ENCODE data around the gene DST.

DST gene

DNA sequence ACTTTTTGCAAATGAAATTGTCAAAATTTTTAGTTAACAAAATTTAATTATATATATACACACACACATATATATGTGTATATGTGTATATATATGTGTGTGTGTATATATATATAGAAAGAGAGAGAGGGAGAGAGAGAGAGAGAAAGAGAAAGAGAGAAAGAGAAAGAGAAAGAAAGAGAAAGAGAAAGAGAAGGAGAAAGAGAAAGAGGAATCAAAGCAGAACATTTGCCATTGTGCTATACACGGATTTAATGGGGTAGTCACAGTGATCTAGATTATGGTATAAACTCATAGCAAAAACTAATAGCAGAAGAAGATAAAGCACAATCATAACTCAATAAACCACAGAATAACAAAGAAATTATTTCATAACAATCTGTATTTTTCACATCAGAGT is 126.7 kb downstream of the DST start:
- Histone ChIP-seq H3K27me3 (ENCODE audit: insufficient read depth, poor library complexity, severe bottlenecking) (no peaks in the 10 kb centered on the region), H3K4me3 (replicated peaks; ENCODE audit: insufficient read depth, low read length) (no peak overlapping the region), H3K27ac (replicated peaks) (no peak overlapping the region)
- DNase-seq (ENCODE audit: low read depth in 1 of 2, low spot score in 1 of 2) = no peak
- TF ChIP-seq POLR2AphosphoS5 (IDR thresholded peaks at IDR 0.05; ENCODE audit: low read depth) = no peak
- TF ChIP-seq, protein P1, sequence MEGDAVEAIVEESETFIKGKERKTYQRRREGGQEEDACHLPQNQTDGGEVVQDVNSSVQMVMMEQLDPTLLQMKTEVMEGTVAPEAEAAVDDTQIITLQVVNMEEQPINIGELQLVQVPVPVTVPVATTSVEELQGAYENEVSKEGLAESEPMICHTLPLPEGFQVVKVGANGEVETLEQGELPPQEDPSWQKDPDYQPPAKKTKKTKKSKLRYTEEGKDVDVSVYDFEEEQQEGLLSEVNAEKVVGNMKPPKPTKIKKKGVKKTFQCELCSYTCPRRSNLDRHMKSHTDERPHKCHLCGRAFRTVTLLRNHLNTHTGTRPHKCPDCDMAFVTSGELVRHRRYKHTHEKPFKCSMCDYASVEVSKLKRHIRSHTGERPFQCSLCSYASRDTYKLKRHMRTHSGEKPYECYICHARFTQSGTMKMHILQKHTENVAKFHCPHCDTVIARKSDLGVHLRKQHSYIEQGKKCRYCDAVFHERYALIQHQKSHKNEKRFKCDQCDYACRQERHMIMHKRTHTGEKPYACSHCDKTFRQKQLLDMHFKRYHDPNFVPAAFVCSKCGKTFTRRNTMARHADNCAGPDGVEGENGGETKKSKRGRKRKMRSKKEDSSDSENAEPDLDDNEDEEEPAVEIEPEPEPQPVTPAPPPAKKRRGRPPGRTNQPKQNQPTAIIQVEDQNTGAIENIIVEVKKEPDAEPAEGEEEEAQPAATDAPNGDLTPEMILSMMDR (IDR thresholded peaks at IDR 0.05; ENCODE audit: insufficient read depth, low read length) = no peak
- TF ChIP-seq, protein P2, sequence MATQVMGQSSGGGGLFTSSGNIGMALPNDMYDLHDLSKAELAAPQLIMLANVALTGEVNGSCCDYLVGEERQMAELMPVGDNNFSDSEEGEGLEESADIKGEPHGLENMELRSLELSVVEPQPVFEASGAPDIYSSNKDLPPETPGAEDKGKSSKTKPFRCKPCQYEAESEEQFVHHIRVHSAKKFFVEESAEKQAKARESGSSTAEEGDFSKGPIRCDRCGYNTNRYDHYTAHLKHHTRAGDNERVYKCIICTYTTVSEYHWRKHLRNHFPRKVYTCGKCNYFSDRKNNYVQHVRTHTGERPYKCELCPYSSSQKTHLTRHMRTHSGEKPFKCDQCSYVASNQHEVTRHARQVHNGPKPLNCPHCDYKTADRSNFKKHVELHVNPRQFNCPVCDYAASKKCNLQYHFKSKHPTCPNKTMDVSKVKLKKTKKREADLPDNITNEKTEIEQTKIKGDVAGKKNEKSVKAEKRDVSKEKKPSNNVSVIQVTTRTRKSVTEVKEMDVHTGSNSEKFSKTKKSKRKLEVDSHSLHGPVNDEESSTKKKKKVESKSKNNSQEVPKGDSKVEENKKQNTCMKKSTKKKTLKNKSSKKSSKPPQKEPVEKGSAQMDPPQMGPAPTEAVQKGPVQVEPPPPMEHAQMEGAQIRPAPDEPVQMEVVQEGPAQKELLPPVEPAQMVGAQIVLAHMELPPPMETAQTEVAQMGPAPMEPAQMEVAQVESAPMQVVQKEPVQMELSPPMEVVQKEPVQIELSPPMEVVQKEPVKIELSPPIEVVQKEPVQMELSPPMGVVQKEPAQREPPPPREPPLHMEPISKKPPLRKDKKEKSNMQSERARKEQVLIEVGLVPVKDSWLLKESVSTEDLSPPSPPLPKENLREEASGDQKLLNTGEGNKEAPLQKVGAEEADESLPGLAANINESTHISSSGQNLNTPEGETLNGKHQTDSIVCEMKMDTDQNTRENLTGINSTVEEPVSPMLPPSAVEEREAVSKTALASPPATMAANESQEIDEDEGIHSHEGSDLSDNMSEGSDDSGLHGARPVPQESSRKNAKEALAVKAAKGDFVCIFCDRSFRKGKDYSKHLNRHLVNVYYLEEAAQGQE (IDR thresholded peaks at IDR 0.05; ENCODE audit: insufficient replicate concordance, low read depth) = no peak

DNA sequence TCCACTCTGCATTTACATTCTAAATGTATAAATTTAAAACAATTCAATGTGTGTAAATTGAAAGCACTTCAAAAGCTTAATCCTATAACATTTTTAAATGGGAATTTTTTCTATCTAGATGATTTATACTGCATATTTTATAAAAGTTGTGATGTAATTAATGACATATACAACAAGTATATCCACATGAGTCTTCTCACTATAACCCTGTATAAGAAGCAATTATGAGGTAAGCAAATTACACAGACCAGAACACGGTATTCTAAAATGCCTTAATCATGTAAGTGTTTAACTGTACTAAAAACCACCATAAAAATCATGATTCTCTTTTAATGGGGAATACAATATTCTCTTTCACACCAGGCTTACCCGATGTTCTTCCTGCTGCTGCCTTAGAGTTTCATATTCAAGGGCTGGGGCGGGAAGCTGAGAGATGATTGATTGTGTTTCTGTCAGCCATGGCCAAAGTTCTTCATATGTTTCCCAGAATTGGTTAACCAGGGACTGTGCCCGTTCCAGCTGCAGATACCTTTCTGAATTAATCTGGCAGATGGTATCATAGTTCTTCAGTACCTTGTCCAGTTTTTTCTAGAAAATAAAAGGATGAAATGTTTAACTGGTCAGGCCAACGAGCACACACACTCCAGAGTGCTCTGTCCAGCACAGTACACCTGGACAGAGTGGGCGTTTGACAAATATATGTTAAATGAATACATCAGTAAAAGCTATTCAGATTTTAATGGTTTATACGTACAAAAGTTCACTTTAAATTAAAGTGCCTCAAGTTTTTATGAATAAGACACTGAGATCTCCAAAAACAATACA is 127.4 kb downstream of the DST start:
- no peaks in the 10 kb centered on the region for H3K27me3 ChIP-seq (ENCODE audit: insufficient read depth, poor library complexity, severe bottlenecking)
- H3K27ac ChIP-seq (replicated peaks) = no peak overlapping the region
- DNase-seq (ENCODE audit: low read depth in 1 of 2, low spot score in 1 of 2) = no peak
- H3K4me3 ChIP-seq (replicated peaks; ENCODE audit: insufficient read depth, low read length) = no peak overlapping the region
- TF ChIP-seq, protein P2 (IDR thresholded peaks at IDR 0.05; ENCODE audit: insufficient replicate concordance, low read depth) = no peak
- TF ChIP-seq GABPA (IDR thresholded peaks at IDR 0.05; ENCODE audit: low read depth) (no peak), SPI1 (IDR thresholded peaks at IDR 0.05; ENCODE audit: borderline replicate concordance, low read depth) (no peak), POLR2AphosphoS5 (IDR thresholded peaks at IDR 0.05; ENCODE audit: low read depth) (no peak)
- TF ChIP-seq, protein P1 (IDR thresholded peaks at IDR 0.05; ENCODE audit: insufficient read depth, low read length) = no peak

GRCh38 chr6:56514395-56514794 is 128.3 kb downstream of the DST start:
- DNase-seq (ENCODE audit: low read depth in 1 of 2, low spot score in 1 of 2) = no peak
- Histone ChIP-seq H3K27ac (replicated peaks) (no peak overlapping the region), H3K4me3 (replicated peaks; ENCODE audit: insufficient read depth, low read length) (no peak overlapping the region), H3K27me3 (ENCODE audit: insufficient read depth, poor library complexity, severe bottlenecking) (no peaks in the 10 kb centered on the region)
- TF ChIP-seq, protein P2 (IDR thresholded peaks at IDR 0.05; ENCODE audit: insufficient replicate concordance, low read depth) = no peak
- no peak for TF ChIP-seq GABPA (IDR thresholded peaks at IDR 0.05; ENCODE audit: low read depth)
- no peak for TF ChIP-seq SPI1 (IDR thresholded peaks at IDR 0.05; ENCODE audit: borderline replicate concordance, low read depth)
- TF ChIP-seq, protein P1 (IDR thresholded peaks at IDR 0.05; ENCODE audit: insufficient read depth, low read length) = no peak
- no peak for TF ChIP-seq POLR2AphosphoS5 (IDR thresholded peaks at IDR 0.05; ENCODE audit: low read depth)
